ENCODE results near the gene ADGRV1.
A peak's percentile ranks its signal among the peaks of the same experiment; 100 is the strongest.
"Not testable (repeated sequence)": the region's sequence is repeated elsewhere in the genome, so short reads cannot be mapped to it uniquely, and the experiment has no call there.

ADGRV1 gene

DNA sequence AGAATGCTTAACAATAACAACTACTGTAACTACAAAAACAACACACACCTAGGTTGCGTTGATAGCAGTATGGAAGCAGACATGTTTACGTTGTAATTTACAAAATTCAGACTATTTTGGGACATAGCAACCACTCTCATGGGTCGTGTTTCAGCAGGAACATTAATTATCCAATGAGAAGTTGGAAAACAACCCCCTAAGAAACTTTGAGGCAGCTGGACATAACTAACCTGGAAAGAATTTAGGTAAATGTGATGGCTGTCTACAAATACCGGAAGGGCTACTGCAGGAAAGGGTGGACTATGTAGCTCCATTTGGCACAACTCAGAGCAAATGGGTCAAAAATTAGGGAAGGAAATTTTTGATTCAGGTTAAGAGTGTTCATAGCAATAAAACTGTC lies 409.3 kb downstream of the ADGRV1 start:
- DNase-seq (ENCODE audit: insufficient read length, low spot score) (no peak), FAIRE-seq (no peak)
- TF ChIP-seq, protein P1, sequence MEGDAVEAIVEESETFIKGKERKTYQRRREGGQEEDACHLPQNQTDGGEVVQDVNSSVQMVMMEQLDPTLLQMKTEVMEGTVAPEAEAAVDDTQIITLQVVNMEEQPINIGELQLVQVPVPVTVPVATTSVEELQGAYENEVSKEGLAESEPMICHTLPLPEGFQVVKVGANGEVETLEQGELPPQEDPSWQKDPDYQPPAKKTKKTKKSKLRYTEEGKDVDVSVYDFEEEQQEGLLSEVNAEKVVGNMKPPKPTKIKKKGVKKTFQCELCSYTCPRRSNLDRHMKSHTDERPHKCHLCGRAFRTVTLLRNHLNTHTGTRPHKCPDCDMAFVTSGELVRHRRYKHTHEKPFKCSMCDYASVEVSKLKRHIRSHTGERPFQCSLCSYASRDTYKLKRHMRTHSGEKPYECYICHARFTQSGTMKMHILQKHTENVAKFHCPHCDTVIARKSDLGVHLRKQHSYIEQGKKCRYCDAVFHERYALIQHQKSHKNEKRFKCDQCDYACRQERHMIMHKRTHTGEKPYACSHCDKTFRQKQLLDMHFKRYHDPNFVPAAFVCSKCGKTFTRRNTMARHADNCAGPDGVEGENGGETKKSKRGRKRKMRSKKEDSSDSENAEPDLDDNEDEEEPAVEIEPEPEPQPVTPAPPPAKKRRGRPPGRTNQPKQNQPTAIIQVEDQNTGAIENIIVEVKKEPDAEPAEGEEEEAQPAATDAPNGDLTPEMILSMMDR (IDR thresholded peaks at IDR 0.05; ENCODE audit: insufficient read depth, missing control alignments): no peak

DNA sequence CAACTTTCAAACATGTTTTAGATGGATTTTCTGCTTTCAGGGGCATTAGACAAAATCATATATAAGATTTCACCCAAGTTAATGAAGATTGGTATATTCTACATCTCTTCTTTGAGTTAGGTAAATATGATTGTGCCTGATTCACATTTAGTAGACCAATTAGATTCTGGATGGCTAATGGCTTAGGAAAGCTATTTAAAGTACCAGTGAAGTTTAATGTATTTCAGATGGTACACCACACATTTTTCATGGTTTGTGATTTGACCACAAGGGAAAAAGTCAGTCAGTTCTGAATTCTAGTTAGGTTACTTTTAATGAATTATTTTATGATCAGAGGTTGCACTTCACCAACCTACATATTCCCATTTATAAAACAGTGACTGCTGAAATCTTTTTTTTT lies 409.7 kb downstream of the ADGRV1 start:
- FAIRE-seq (no peak), DNase-seq (ENCODE audit: insufficient read length, low spot score) (no peak)
- TF ChIP-seq, protein P1 (IDR thresholded peaks at IDR 0.05; ENCODE audit: insufficient read depth, missing control alignments): no peak

DNA sequence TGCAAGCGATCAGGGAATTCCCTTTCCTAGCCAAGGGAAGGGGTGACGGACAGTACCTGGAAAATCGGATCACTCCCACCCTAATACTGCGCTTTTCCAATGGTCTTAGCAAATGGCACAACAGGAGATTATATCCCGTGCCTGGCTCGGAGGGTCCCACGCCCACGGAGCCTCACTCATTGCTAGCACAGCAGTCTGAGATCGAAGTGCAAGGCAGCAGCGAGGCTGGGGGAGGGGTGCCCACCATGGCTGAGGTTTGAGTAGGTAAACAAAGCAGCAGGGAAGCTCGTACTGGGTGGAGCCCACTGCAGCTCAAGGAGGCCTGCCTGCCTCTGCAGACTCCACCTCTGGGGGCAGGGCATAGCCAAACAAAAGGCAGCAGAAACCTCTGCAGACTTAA lies 411.3 kb downstream of the ADGRV1 start:
- FAIRE-seq: not testable (repeated sequence)

DNA sequence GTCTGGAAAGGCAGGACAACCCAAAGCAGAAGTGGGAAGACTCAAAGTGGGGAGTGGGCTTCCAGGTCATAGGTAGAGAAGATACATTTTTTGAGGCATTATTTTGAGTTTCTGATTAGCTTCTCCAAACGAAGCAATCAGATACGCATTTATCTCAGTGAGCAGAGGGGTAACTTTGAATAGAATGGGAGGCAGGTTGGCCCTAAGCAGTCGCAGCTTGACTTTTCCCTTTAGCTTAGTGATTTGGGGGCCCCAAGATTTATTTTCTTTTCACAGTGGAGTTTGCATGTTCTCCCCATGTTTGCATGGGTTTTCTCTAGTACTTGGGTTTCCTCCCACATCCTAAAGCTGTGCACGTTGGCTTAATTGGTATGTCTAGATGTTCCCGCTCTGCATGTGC lies 422.6 kb downstream of the ADGRV1 start:
- TF ChIP-seq, protein P1 (IDR thresholded peaks at IDR 0.05; ENCODE audit: insufficient read depth, missing control alignments): no peak
- FAIRE-seq (no peak), DNase-seq (ENCODE audit: insufficient read length, low spot score) (no peak)

More for the DNA sequence above, 411.3 kb downstream of the ADGRV1 start:
- not testable (repeated sequence) for DNase-seq (ENCODE audit: insufficient read length, low spot score)

DNA sequence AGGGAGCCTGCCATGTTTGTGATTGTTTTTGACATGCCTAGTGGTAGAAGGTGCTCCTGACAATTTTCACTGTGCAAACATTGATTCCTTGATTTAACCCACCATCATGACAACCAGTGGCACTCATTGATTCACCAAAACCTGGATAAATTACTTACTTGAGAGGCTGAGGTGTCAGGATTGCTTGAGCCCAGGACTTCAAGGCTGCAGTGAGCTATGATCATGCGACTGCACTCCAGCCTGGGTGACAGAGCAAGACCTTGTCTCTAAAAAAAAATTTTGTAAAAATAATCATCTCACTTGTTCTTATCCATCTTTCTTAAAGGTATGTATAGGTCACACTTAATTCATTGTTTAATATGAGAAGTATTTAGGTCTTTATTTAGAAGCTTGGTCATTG lies 423.2 kb downstream of the ADGRV1 start:
- FAIRE-seq (no peak), DNase-seq (ENCODE audit: insufficient read length, low spot score) (no peak)
- TF ChIP-seq, protein P1 (IDR thresholded peaks at IDR 0.05; ENCODE audit: insufficient read depth, missing control alignments): no peak

DNA sequence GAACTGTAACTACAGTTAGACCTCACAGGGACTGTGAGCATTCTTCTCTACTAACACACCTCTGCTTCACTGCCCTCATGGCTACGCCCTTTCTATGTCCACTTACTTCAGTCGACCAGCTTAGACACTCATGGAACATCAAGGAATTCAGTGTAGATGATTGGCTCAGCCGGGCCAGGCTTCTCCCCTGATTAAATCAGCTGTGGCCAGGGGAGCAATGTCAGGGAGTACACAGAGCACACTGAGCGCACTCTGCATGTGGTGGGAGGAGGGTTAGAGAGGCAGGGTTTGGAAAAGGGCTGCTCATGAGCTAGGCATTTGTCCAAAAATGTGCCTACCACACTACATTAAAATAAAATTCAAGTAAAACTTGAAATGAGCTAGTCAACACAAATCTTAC lies 424.0 kb downstream of the ADGRV1 start:
- TF ChIP-seq, protein P1 (IDR thresholded peaks at IDR 0.05; ENCODE audit: insufficient read depth, missing control alignments): no peak
- FAIRE-seq (no peak), DNase-seq (ENCODE audit: insufficient read length, low spot score) (no peak)

DNA sequence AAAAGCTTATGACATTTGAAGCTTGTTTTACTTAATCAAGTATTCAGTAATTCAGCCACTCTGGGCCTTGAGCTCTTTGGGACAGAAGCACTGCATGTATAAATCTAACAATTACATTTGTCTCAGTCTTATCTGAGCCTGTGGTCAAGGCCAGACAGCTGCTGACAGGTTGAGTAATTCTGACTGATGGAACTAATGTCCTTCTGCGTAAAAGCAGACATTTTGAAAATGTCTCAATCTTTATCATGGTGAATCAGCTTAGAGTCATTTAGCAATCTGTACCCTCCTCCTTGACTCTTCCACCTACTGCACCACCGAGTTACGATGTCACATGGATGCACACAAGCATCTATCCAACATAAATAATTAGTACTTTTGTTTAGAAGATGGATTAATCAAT lies 424.6 kb downstream of the ADGRV1 start:
- DNase-seq (ENCODE audit: insufficient read length, low spot score) (no peak), FAIRE-seq (peak; percentile 84)
- TF ChIP-seq, protein P1 (IDR thresholded peaks at IDR 0.05; ENCODE audit: insufficient read depth, missing control alignments): no peak

DNA sequence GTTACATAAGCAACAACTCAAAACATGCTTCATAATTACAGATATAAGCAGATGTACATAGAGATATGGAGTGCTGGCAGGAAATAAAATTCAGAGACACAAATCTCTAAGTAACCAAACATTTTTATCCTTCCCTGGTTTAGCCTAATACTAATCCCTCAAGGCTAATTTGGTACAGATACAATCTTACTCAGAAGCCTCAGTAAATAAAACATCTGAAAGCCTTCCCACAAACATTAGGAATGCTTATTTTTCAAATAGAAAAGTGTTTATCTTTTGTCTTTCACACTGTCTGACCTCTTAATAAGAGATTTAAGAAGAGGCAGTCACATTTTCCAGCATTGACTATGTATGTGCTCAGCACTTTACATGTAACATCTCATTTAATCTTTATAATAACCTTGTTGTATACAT lies 425.1 kb downstream of the ADGRV1 start:
- DNase-seq (ENCODE audit: insufficient read length, low spot score): no peak
- peak; percentile 56 for FAIRE-seq
- TF ChIP-seq, protein P1 (IDR thresholded peaks at IDR 0.05; ENCODE audit: insufficient read depth, missing control alignments): no peak
